ENCODE data around the gene IL37.
"Not testable (repeated sequence)": the region's sequence is repeated elsewhere in the genome, so short reads cannot be mapped to it uniquely, and the experiment has no call there.

The IL37 gene

GRCh38 chr2:112891385-112891831, 19.6 kb upstream of the IL37 start:
- WGBS, result 89% methylated on average over 6 of the region's 6 CpGs
- H3K4me1 ChIP-seq (ENCODE audit: insufficient read depth, low read length), result no peaks in the 10 kb centered on the region
- H3K36me3 ChIP-seq (ENCODE audit: insufficient read depth, low read length), result no peaks in the 10 kb centered on the region
- H3K9ac ChIP-seq (ENCODE audit: low read depth, low read length), result no peak overlapping the region
- H3K4me3 ChIP-seq (ENCODE audit: low read length), result no peak overlapping the region
- H3K27ac ChIP-seq (ENCODE audit: low read depth, low read length), result no peak overlapping the region
- H3K9me3 ChIP-seq (ENCODE audit: insufficient read depth, low read depth, low read length), result no peaks in the 10 kb centered on the region
- no peaks in the 10 kb centered on the region for H3K27me3 ChIP-seq (ENCODE audit: insufficient read depth, low read length)

- no peaks in the 10 kb centered on the region for H3K36me3 ChIP-seq (ENCODE audit: insufficient read depth, low read length)
- H3K27me3 ChIP-seq (ENCODE audit: insufficient read depth, low read length), result no peaks in the 10 kb centered on the region
- no peaks in the 10 kb centered on the region for H3K4me1 ChIP-seq (ENCODE audit: insufficient read depth, low read length)
- no peak overlapping the region for H3K4me3 ChIP-seq (ENCODE audit: low read length)
- H3K9ac ChIP-seq (ENCODE audit: low read depth, low read length), result no peak overlapping the region
- H3K9me3 ChIP-seq (ENCODE audit: insufficient read depth, low read depth, low read length), result no peaks in the 10 kb centered on the region
- 98% methylated on average over 2 of the region's 2 CpGs for WGBS
- no peak overlapping the region for H3K27ac ChIP-seq (ENCODE audit: low read depth, low read length)
These were observed 17.2 kb upstream of the IL37 start for GRCh38 chr2:112893752-112894151.

- H3K27me3 ChIP-seq (ENCODE audit: insufficient read depth, low read length), result no peaks in the 10 kb centered on the region
- H3K9ac ChIP-seq (ENCODE audit: low read depth, low read length), result no peak overlapping the region
- WGBS, result 75% methylated on average over 7 of the region's 8 CpGs
- H3K27ac ChIP-seq (ENCODE audit: low read depth, low read length), result no peak overlapping the region
- no peaks in the 10 kb centered on the region for H3K4me1 ChIP-seq (ENCODE audit: insufficient read depth, low read length)
- H3K36me3 ChIP-seq (ENCODE audit: insufficient read depth, low read length), result no peaks in the 10 kb centered on the region
- H3K4me3 ChIP-seq (ENCODE audit: low read length), result no peak overlapping the region
- H3K9me3 ChIP-seq (ENCODE audit: insufficient read depth, low read depth, low read length), result no peaks in the 10 kb centered on the region
These were observed 13.9 kb upstream of the IL37 start for GRCh38 chr2:112896909-112897623.

GRCh38 chr2:112897624-112897978, 13.4 kb upstream of the IL37 start:
- no peaks in the 10 kb centered on the region for H3K4me1 ChIP-seq (ENCODE audit: insufficient read depth, low read length)
- no peaks in the 10 kb centered on the region for H3K9me3 ChIP-seq (ENCODE audit: insufficient read depth, low read depth, low read length)
- no peaks in the 10 kb centered on the region for H3K27me3 ChIP-seq (ENCODE audit: insufficient read depth, low read length)
- no peaks in the 10 kb centered on the region for H3K36me3 ChIP-seq (ENCODE audit: insufficient read depth, low read length)
- H3K4me3 ChIP-seq (ENCODE audit: low read length), result no peak overlapping the region
- 100% methylated on average over 3 of the region's 3 CpGs for WGBS
- no peak overlapping the region for H3K27ac ChIP-seq (ENCODE audit: low read depth, low read length)
- no peak overlapping the region for H3K9ac ChIP-seq (ENCODE audit: low read depth, low read length)

GRCh38 chr2:112901431-112902065, 9.4 kb upstream of the IL37 start:
- H3K27me3 ChIP-seq (ENCODE audit: insufficient read depth, low read length); H3K4me3 ChIP-seq (ENCODE audit: low read length); H3K27ac ChIP-seq (ENCODE audit: low read depth, low read length); H3K9ac ChIP-seq (ENCODE audit: low read depth, low read length); H3K4me1 ChIP-seq (ENCODE audit: insufficient read depth, low read length); H3K36me3 ChIP-seq (ENCODE audit: insufficient read depth, low read length); H3K9me3 ChIP-seq (ENCODE audit: insufficient read depth, low read depth, low read length): not testable (repeated sequence)
- WGBS, result 94% methylated on average over 3 of the region's 3 CpGs

- 97% methylated on average over 2 of the region's 2 CpGs for WGBS
- no peak overlapping the region for H3K9ac ChIP-seq (ENCODE audit: low read depth, low read length)
These were observed 8.1 kb upstream of the IL37 start for GRCh38 chr2:112902816-112903215.

GRCh38 chr2:112904883-112905282, 6.1 kb upstream of the IL37 start:
- no peak overlapping the region for H3K4me3 ChIP-seq (ENCODE audit: low read length)
- 91% methylated on average over 5 of the region's 5 CpGs for WGBS
- no peaks in the 10 kb centered on the region for H3K9me3 ChIP-seq (ENCODE audit: insufficient read depth, low read depth, low read length)
- no peaks in the 10 kb centered on the region for H3K4me1 ChIP-seq (ENCODE audit: insufficient read depth, low read length)
- no peak overlapping the region for H3K27ac ChIP-seq (ENCODE audit: low read depth, low read length)
- no peaks in the 10 kb centered on the region for H3K36me3 ChIP-seq (ENCODE audit: insufficient read depth, low read length)
- no peaks in the 10 kb centered on the region for H3K27me3 ChIP-seq (ENCODE audit: insufficient read depth, low read length)
- H3K9ac ChIP-seq (ENCODE audit: low read depth, low read length), result no peak overlapping the region

More at GRCh38 chr2:112902816-112903215, 8.1 kb upstream of the IL37 start:
- Histone ChIP-seq H3K4me1 (ENCODE audit: insufficient read depth, low read length) (no peaks in the 10 kb centered on the region), H3K36me3 (ENCODE audit: insufficient read depth, low read length) (no peaks in the 10 kb centered on the region), H3K27ac (ENCODE audit: low read depth, low read length) (no peak overlapping the region), H3K4me3 (ENCODE audit: low read length) (no peak overlapping the region), H3K27me3 (ENCODE audit: insufficient read depth, low read length) (no peaks in the 10 kb centered on the region), H3K9me3 (ENCODE audit: insufficient read depth, low read depth, low read length) (no peaks in the 10 kb centered on the region)

GRCh38 chr2:112906276-112906675, 4.7 kb upstream of the IL37 start:
- 83% methylated on average over 2 of the region's 2 CpGs for WGBS

GRCh38 chr2:112907001-112907949, 3.7 kb upstream of the IL37 start:
- H3K4me1 ChIP-seq (ENCODE audit: insufficient read depth, low read length), result no peaks in the 10 kb centered on the region
- H3K9ac ChIP-seq (ENCODE audit: low read depth, low read length), result no peak overlapping the region
- no peaks in the 10 kb centered on the region for H3K9me3 ChIP-seq (ENCODE audit: insufficient read depth, low read depth, low read length)
- no peak overlapping the region for H3K4me3 ChIP-seq (ENCODE audit: low read length)
- WGBS, result 94% methylated on average over 6 of the region's 12 CpGs
- H3K27ac ChIP-seq (ENCODE audit: low read depth, low read length), result no peak overlapping the region
- H3K27me3 ChIP-seq (ENCODE audit: insufficient read depth, low read length), result no peaks in the 10 kb centered on the region
- H3K36me3 ChIP-seq (ENCODE audit: insufficient read depth, low read length), result no peaks in the 10 kb centered on the region

More at GRCh38 chr2:112906276-112906675, 4.7 kb upstream of the IL37 start:
- no peaks in the 10 kb centered on the region for H3K4me1 ChIP-seq (ENCODE audit: insufficient read depth, low read length)
- H3K9ac ChIP-seq (ENCODE audit: low read depth, low read length), result no peak overlapping the region
- no peaks in the 10 kb centered on the region for H3K27me3 ChIP-seq (ENCODE audit: insufficient read depth, low read length)
- no peaks in the 10 kb centered on the region for H3K9me3 ChIP-seq (ENCODE audit: insufficient read depth, low read depth, low read length)
- H3K4me3 ChIP-seq (ENCODE audit: low read length), result no peak overlapping the region
- H3K27ac ChIP-seq (ENCODE audit: low read depth, low read length), result no peak overlapping the region
- no peaks in the 10 kb centered on the region for H3K36me3 ChIP-seq (ENCODE audit: insufficient read depth, low read length)

- H3K4me3 ChIP-seq (ENCODE audit: low read length); H3K4me1 ChIP-seq (ENCODE audit: insufficient read depth, low read length); H3K27ac ChIP-seq (ENCODE audit: low read depth, low read length); H3K9me3 ChIP-seq (ENCODE audit: insufficient read depth, low read depth, low read length); H3K27me3 ChIP-seq (ENCODE audit: insufficient read depth, low read length); H3K36me3 ChIP-seq (ENCODE audit: insufficient read depth, low read length); H3K9ac ChIP-seq (ENCODE audit: low read depth, low read length): not testable (repeated sequence)
- WGBS, result 87% methylated on average over 2 of the region's 2 CpGs
These were observed 2.4 kb upstream of the IL37 start for GRCh38 chr2:112908559-112908958.

- H3K27ac ChIP-seq (ENCODE audit: low read depth, low read length), result no peak overlapping the region
- no peak overlapping the region for H3K9ac ChIP-seq (ENCODE audit: low read depth, low read length)
- H3K36me3 ChIP-seq (ENCODE audit: insufficient read depth, low read length), result no peaks in the 10 kb centered on the region
- no peak overlapping the region for H3K4me3 ChIP-seq (ENCODE audit: low read length)
- no peaks in the 10 kb centered on the region for H3K9me3 ChIP-seq (ENCODE audit: insufficient read depth, low read depth, low read length)
- no peaks in the 10 kb centered on the region for H3K27me3 ChIP-seq (ENCODE audit: insufficient read depth, low read length)
- no peaks in the 10 kb centered on the region for H3K4me1 ChIP-seq (ENCODE audit: insufficient read depth, low read length)
These were observed 746 bp upstream of the IL37 start for GRCh38 chr2:112910219-112910618.
